ENCODE results near the gene OR56B4.
"Not testable (repeated sequence)": the region's sequence is repeated elsewhere in the genome, so short reads cannot be mapped to it uniquely, and the experiment has no call there.

The OR56B4 gene

GRCh38 chr11:6135936-6136335 lies 28.5 kb downstream of the OR56B4 start:
- H3K27me3 ChIP-seq (replicated peaks in 2 of 5; ENCODE audit: control insufficient read depth in 4 of 5, insufficient read depth in 5 of 5, low read length in 4 of 5); H3K4me3 ChIP-seq (ENCODE audit: control insufficient read depth in 1 of 7, extremely low read depth in 1 of 7, insufficient read depth in 4 of 7, low read depth in 2 of 7, low read length in 6 of 7); DNase-seq; H3K4me1 ChIP-seq (ENCODE audit: control extremely low read depth in 1 of 4, control insufficient read depth in 4 of 4, insufficient read depth in 4 of 4, low read length in 3 of 4); CTCF ChIA-PET; H3K27ac ChIP-seq (ENCODE audit: insufficient read depth in 1 of 2, low read depth in 1 of 2, low read length in 2 of 2, poor library complexity in 1 of 2, severe bottlenecking in 2 of 2); H3K9me3 ChIP-seq (ENCODE audit: control extremely low read depth in 1 of 5, control insufficient read depth in 4 of 5, insufficient read depth in 2 of 5, low read depth in 1 of 5, low read length in 4 of 5); H3K36me3 ChIP-seq (ENCODE audit: control insufficient read depth in 4 of 4, insufficient read depth in 4 of 4, low read length in 3 of 4): not testable (repeated sequence)
- POLR2A ChIA-PET = interaction anchor here (0.6 kb wide), 1 partner anchor 29 kb away, joined by 4 read pairs; no protein-coding TSS in a partner anchor
- no CpG with 5 or more reads among the region's 2 CpGs for WGBS (ENCODE audit: insufficient coverage)

- H3K4me1 ChIP-seq (ENCODE audit: control extremely low read depth in 1 of 4, control insufficient read depth in 4 of 4, insufficient read depth in 4 of 4, low read length in 3 of 4) = no peaks in the 10 kb centered on the region
- no peaks in the 10 kb centered on the region for H3K9me3 ChIP-seq (ENCODE audit: control extremely low read depth in 1 of 5, control insufficient read depth in 4 of 5, insufficient read depth in 2 of 5, low read depth in 1 of 5, low read length in 4 of 5)
- POLR2A ChIA-PET = no interaction called here
- H3K27ac ChIP-seq (ENCODE audit: insufficient read depth in 1 of 2, low read depth in 1 of 2, low read length in 2 of 2, poor library complexity in 1 of 2, severe bottlenecking in 2 of 2) = no peak overlapping the region
- H3K27me3 ChIP-seq (replicated peaks in 2 of 5; ENCODE audit: control insufficient read depth in 4 of 5, insufficient read depth in 5 of 5, low read length in 4 of 5) = peaks cover 0 to 2% (median 0%) of the 10 kb centered on the region in 5 experiments
- CTCF ChIA-PET = no interaction called here
- DNase-seq = no peak
- H3K36me3 ChIP-seq (ENCODE audit: control insufficient read depth in 4 of 4, insufficient read depth in 4 of 4, low read length in 3 of 4) = no peaks in the 10 kb centered on the region
- H3K4me3 ChIP-seq (ENCODE audit: control insufficient read depth in 1 of 7, extremely low read depth in 1 of 7, insufficient read depth in 4 of 7, low read depth in 2 of 7, low read length in 6 of 7) = no peak overlapping the region
Observed at GRCh38 chr11:6142936-6143335, 35.5 kb downstream of the OR56B4 start.

- CTCF ChIA-PET; H3K27ac ChIP-seq (ENCODE audit: insufficient read depth in 1 of 2, low read depth in 1 of 2, low read length in 2 of 2, poor library complexity in 1 of 2, severe bottlenecking in 2 of 2); H3K4me1 ChIP-seq (ENCODE audit: control extremely low read depth in 1 of 4, control insufficient read depth in 4 of 4, insufficient read depth in 4 of 4, low read length in 3 of 4); DNase-seq; H3K27me3 ChIP-seq (replicated peaks in 2 of 5; ENCODE audit: control insufficient read depth in 4 of 5, insufficient read depth in 5 of 5, low read length in 4 of 5); H3K4me3 ChIP-seq (ENCODE audit: control insufficient read depth in 1 of 7, extremely low read depth in 1 of 7, insufficient read depth in 4 of 7, low read depth in 2 of 7, low read length in 6 of 7); H3K9me3 ChIP-seq (ENCODE audit: control extremely low read depth in 1 of 5, control insufficient read depth in 4 of 5, insufficient read depth in 2 of 5, low read depth in 1 of 5, low read length in 4 of 5); POLR2A ChIA-PET; H3K36me3 ChIP-seq (ENCODE audit: control insufficient read depth in 4 of 4, insufficient read depth in 4 of 4, low read length in 3 of 4): not testable (repeated sequence)
- 78% methylated on average over 6 of the region's 21 CpGs for WGBS (ENCODE audit: insufficient coverage)
Observed at GRCh38 chr11:6143737-6144136, 36.3 kb downstream of the OR56B4 start.

- Histone ChIP-seq H3K4me1 (ENCODE audit: control extremely low read depth in 1 of 4, control insufficient read depth in 4 of 4, insufficient read depth in 4 of 4, low read length in 3 of 4) (no peaks in the 10 kb centered on the region), H3K9me3 (ENCODE audit: control extremely low read depth in 1 of 5, control insufficient read depth in 4 of 5, insufficient read depth in 2 of 5, low read depth in 1 of 5, low read length in 4 of 5) (no peaks in the 10 kb centered on the region), H3K36me3 (ENCODE audit: control insufficient read depth in 4 of 4, insufficient read depth in 4 of 4, low read length in 3 of 4) (no peaks in the 10 kb centered on the region), H3K27ac (ENCODE audit: insufficient read depth in 1 of 2, low read depth in 1 of 2, low read length in 2 of 2, poor library complexity in 1 of 2, severe bottlenecking in 2 of 2) (no peak overlapping the region), H3K4me3 (ENCODE audit: control insufficient read depth in 1 of 7, extremely low read depth in 1 of 7, insufficient read depth in 4 of 7, low read depth in 2 of 7, low read length in 6 of 7) (no peak overlapping the region), H3K27me3 (replicated peaks in 2 of 5; ENCODE audit: control insufficient read depth in 4 of 5, insufficient read depth in 5 of 5, low read length in 4 of 5) (peaks cover 0 to 2% (median 0%) of the 10 kb centered on the region in 5 experiments)
- ChIA-PET CTCF (no interaction called here), POLR2A (no interaction called here)
- WGBS (ENCODE audit: insufficient coverage) = 0% methylated on average over 1 of the region's 1 CpG
- no peak for DNase-seq
Observed at GRCh38 chr11:6151117-6151516, 43.6 kb downstream of the OR56B4 start.

GRCh38 chr11:6152126-6152525 lies 44.6 kb downstream of the OR56B4 start:
- ChIA-PET POLR2A (no interaction called here), CTCF (no interaction called here)
- Histone ChIP-seq H3K9me3 (ENCODE audit: control extremely low read depth in 1 of 5, control insufficient read depth in 4 of 5, insufficient read depth in 2 of 5, low read depth in 1 of 5, low read length in 4 of 5) (no peaks in the 10 kb centered on the region), H3K4me3 (ENCODE audit: control insufficient read depth in 1 of 7, extremely low read depth in 1 of 7, insufficient read depth in 4 of 7, low read depth in 2 of 7, low read length in 6 of 7) (no peak overlapping the region), H3K27ac (ENCODE audit: insufficient read depth in 1 of 2, low read depth in 1 of 2, low read length in 2 of 2, poor library complexity in 1 of 2, severe bottlenecking in 2 of 2) (no peak overlapping the region), H3K4me1 (ENCODE audit: control extremely low read depth in 1 of 4, control insufficient read depth in 4 of 4, insufficient read depth in 4 of 4, low read length in 3 of 4) (no peaks in the 10 kb centered on the region), H3K27me3 (replicated peaks in 2 of 5; ENCODE audit: control insufficient read depth in 4 of 5, insufficient read depth in 5 of 5, low read length in 4 of 5) (peaks cover 0 to 2% (median 0%) of the 10 kb centered on the region in 5 experiments), H3K36me3 (ENCODE audit: control insufficient read depth in 4 of 4, insufficient read depth in 4 of 4, low read length in 3 of 4) (no peaks in the 10 kb centered on the region)
- DNase-seq = no peak
- 94% methylated on average over 2 of the region's 2 CpGs for WGBS (ENCODE audit: insufficient coverage)

GRCh38 chr11:6156628-6157359 lies 49.3 kb downstream of the OR56B4 start:
- H3K4me3 ChIP-seq (ENCODE audit: control insufficient read depth in 1 of 7, extremely low read depth in 1 of 7, insufficient read depth in 4 of 7, low read depth in 2 of 7, low read length in 6 of 7) = no peak overlapping the region
- WGBS (ENCODE audit: insufficient coverage) = 85% methylated on average over 6 of the region's 7 CpGs
- no peaks in the 10 kb centered on the region for H3K9me3 ChIP-seq (ENCODE audit: control extremely low read depth in 1 of 5, control insufficient read depth in 4 of 5, insufficient read depth in 2 of 5, low read depth in 1 of 5, low read length in 4 of 5)
- no peaks in the 10 kb centered on the region for H3K4me1 ChIP-seq (ENCODE audit: control extremely low read depth in 1 of 4, control insufficient read depth in 4 of 4, insufficient read depth in 4 of 4, low read length in 3 of 4)
- peaks cover 0 to under 1% (median 0%) of the 10 kb centered on the region in 5 experiments for H3K27me3 ChIP-seq (replicated peaks in 2 of 5; ENCODE audit: control insufficient read depth in 4 of 5, insufficient read depth in 5 of 5, low read length in 4 of 5)
- ChIA-PET CTCF (interaction anchor here (1.5 kb wide), 1 partner anchor 19 kb away, joined by 3 read pairs; no protein-coding TSS in a partner anchor), POLR2A (no interaction called here)
- no peaks in the 10 kb centered on the region for H3K36me3 ChIP-seq (ENCODE audit: control insufficient read depth in 4 of 4, insufficient read depth in 4 of 4, low read length in 3 of 4)
- H3K27ac ChIP-seq (ENCODE audit: insufficient read depth in 1 of 2, low read depth in 1 of 2, low read length in 2 of 2, poor library complexity in 1 of 2, severe bottlenecking in 2 of 2) = no peak overlapping the region
- no peak for DNase-seq
